Activated CD8-positive, alpha-beta T cell treated with anti-CD3 and anti-CD28 coated beads for 36 hours (primary cell): Measurements from ENCODE around the gene RDM1. TPM values are rescaled to one million over a fixed set of nuclear protein-coding genes. Genes with fewer than 3 reads are reported as not detected.
"Not testable (repeated sequence)": the region's sequence is repeated elsewhere in the genome, so short reads cannot be mapped to it uniquely, and the experiment has no call there.

ENCODE experiments used
- ATAC-seq: fragments of 200-7000 bp; cut with Tn5 transposase; one replicate; pipeline ENCODE4 v1.10.0; 2021; ENCODE audit warnings: mild to moderate bottlenecking, moderate library complexity
- CTCF ChIA-PET: fragments of 350-600 bp; sonication (Branson Sonifier 250); formaldehyde crosslinking; loops from one replicate; lab custom pipeline; 2021; ENCODE audit warnings: antibody characterized with exemption; lab: Charles Lee
- POLR2A ChIA-PET: fragments of 350-600 bp; sonication (Branson Sonifier 250); formaldehyde crosslinking; loops from one replicate; lab custom pipeline; 2021; ENCODE audit warnings: antibody characterized with exemption; lab: Charles Lee
- DNase-seq: peaks from one replicate; pipeline ENCODE4 v3.0.0-alpha.2; 2020
- H3K27ac Mint-ChIP-seq: one replicate; pipeline ENCODE4 v1.8.0; 2021; ENCODE audit warnings: mild to moderate bottlenecking, mixed read lengths
- H3K27me3 Mint-ChIP-seq: one replicate; pipeline ENCODE4 v1.8.0; 2021; ENCODE audit warnings: mixed read lengths
- H3K36me3 Mint-ChIP-seq: one replicate; pipeline ENCODE4 v1.8.0; 2021; ENCODE audit warnings: low read depth, mixed read lengths
- H3K4me1 Mint-ChIP-seq: one replicate; pipeline ENCODE4 v1.8.0; 2021; ENCODE audit warnings: low read depth, mixed read lengths
- H3K4me3 Mint-ChIP-seq: one replicate; pipeline ENCODE4 v1.8.0; 2021; ENCODE audit warnings: mild to moderate bottlenecking, moderate library complexity, mixed read lengths
- H3K9me3 Mint-ChIP-seq: one replicate; pipeline ENCODE4 v1.8.0; 2021; ENCODE audit warnings: mixed read lengths
- CTCF ChIP-seq: fragments of 200-600 bp; IDR thresholded peaks from one replicate; pipeline ENCODE4 v1.8.0; 2022; ENCODE audit warnings: antibody characterized with exemption, mild to moderate bottlenecking
- intact Hi-C: fragments of 100-400 bp; cut with micrococcal nuclease; formaldehyde crosslinking; loops from one replicate; pipeline ENCODE4 v1.10.0; 2022
- total RNA-seq, 2 experiments: library from RNA; stranded (reverse); gene quantifications; one replicate each; pipeline ENCODE4 v1.2.3, GENCODE V29; 2021

The RDM1 gene
- total RNA-seq, 2 experiments from 2014 or later = 12.6 to 16.0 TPM

- Mint-ChIP-seq H3K27me3 (no peaks in the 10 kb centered on the region), H3K27ac (no peak overlapping the region), H3K4me1 (peaks cover 7% of the 10 kb centered on the region), H3K36me3 (no peaks in the 10 kb centered on the region), H3K4me3 (no peak overlapping the region), H3K9me3 (no peaks in the 10 kb centered on the region)
- TF ChIP-seq CTCF = no peak
- intact Hi-C loops = no loop called here
- ATAC-seq (no peak), DNase-seq (no peak)
- POLR2A ChIA-PET = interaction anchor here (0.6 to 0.8 kb wide), 2 partner anchors 50 to 95 kb away, joined by 3 read pairs; no protein-coding TSS in a partner anchor
- CTCF ChIA-PET = interaction anchor here (0.9 to 1.7 kb wide), 4 partner anchors 12 to 541 kb away, joined by 3 to 6 read pairs (median 4); partner anchors contain the start of gene RDM1
Measured at GRCh38 chr17:35942588-35943186, 12.1 kb upstream of the RDM1 start.

GRCh38 chr17:35938492-35938891, 7.9 kb upstream of the RDM1 start:
- DNase-seq, H3K4me3 Mint-ChIP-seq, H3K27me3 Mint-ChIP-seq, CTCF ChIA-PET, H3K36me3 Mint-ChIP-seq, POLR2A ChIA-PET, intact Hi-C loops, H3K27ac Mint-ChIP-seq, ATAC-seq, H3K4me1 Mint-ChIP-seq, H3K9me3 Mint-ChIP-seq: not testable (repeated sequence)

- peaks cover 3% of the 10 kb centered on the region for H3K27me3 Mint-ChIP-seq
- no peak overlapping the region for H3K4me3 Mint-ChIP-seq
- TF ChIP-seq CTCF = no peak
- intact Hi-C loops = no loop called here
- DNase-seq (no peak), ATAC-seq (no peak)
- H3K4me1 Mint-ChIP-seq = peaks cover 5% of the 10 kb centered on the region
- POLR2A ChIA-PET = interaction anchor here (0.7 kb wide), 1 partner anchor 22 kb away, joined by 3 read pairs; no protein-coding TSS in a partner anchor
- H3K36me3 Mint-ChIP-seq = no peaks in the 10 kb centered on the region
- H3K27ac Mint-ChIP-seq = no peak overlapping the region
- no peaks in the 10 kb centered on the region for H3K9me3 Mint-ChIP-seq
- CTCF ChIA-PET = interaction anchor here (1.3 kb wide), 1 partner anchor 87 kb away, joined by 3 read pairs; no protein-coding TSS in a partner anchor
Measured at GRCh38 chr17:35936063-35936462, 5.5 kb upstream of the RDM1 start.

GRCh38 chr17:35934760-35935159, 4.2 kb upstream of the RDM1 start:
- POLR2A ChIA-PET = interaction anchor here (0.7 kb wide), 1 partner anchor 602 kb away, joined by 3 read pairs; no protein-coding TSS in a partner anchor
- DNase-seq = no peak

GRCh38 chr17:35932586-35932985, 2.0 kb upstream of the RDM1 start:
- peaks cover 3% of the 10 kb centered on the region for H3K27me3 Mint-ChIP-seq
- POLR2A ChIA-PET = no interaction called here
- TF ChIP-seq CTCF = no peak
- CTCF ChIA-PET = interaction anchor here (1.2 to 2.3 kb wide), 4 partner anchors 53 to 168 kb away, joined by 3 to 14 read pairs (median 5); partner anchors contain the start of gene CCL5
- no peak overlapping the region for H3K4me3 Mint-ChIP-seq
- H3K4me1 Mint-ChIP-seq = peaks cover 21% of the 10 kb centered on the region
- no peak for DNase-seq
- H3K36me3 Mint-ChIP-seq = peaks cover 3% of the 10 kb centered on the region
- ATAC-seq = no peak
- intact Hi-C loops = no loop called here
- H3K9me3 Mint-ChIP-seq = no peaks in the 10 kb centered on the region
- H3K27ac Mint-ChIP-seq = no peak overlapping the region

More at GRCh38 chr17:35934760-35935159, 4.2 kb upstream of the RDM1 start:
- Mint-ChIP-seq H3K36me3 (peaks cover under 1% of the 10 kb centered on the region), H3K4me1 (peaks cover 14% of the 10 kb centered on the region), H3K4me3 (no peak overlapping the region), H3K27ac (no peak overlapping the region), H3K9me3 (no peaks in the 10 kb centered on the region), H3K27me3 (peaks cover 3% of the 10 kb centered on the region)
- CTCF ChIA-PET = interaction anchor here (1.3 kb wide), 1 partner anchor 86 kb away, joined by 3 read pairs; no protein-coding TSS in a partner anchor
- ATAC-seq = no peak
- TF ChIP-seq CTCF = no peak
- intact Hi-C loops = no loop called here
